SHP77 treated with DMSO at 0.1 percent for 48 hours (cell line): ENCODE measurements around the gene MAB21L3.

ENCODE experiments used
- DNase-seq: peaks from one replicate; lab custom pipeline; 2025; lab: John Stamatoyannopoulos, UW

Gene MAB21L3

GRCh38 chr1:116111524-116112021 lies 374 bp downstream of the MAB21L3 start:
- no peak for DNase-seq

- DNase-seq, result no peak
Observed at GRCh38 chr1:116112388-116113140, 1.4 kb downstream of the MAB21L3 start.

GRCh38 chr1:116113615-116114014 lies 2.4 kb downstream of the MAB21L3 start:
- no peak for DNase-seq

GRCh38 chr1:116115476-116116439 lies 4.6 kb downstream of the MAB21L3 start:
- no peak for DNase-seq

- DNase-seq, result no peak
Observed at GRCh38 chr1:116118471-116118870, 7.3 kb downstream of the MAB21L3 start.

- no peak for DNase-seq
Observed at GRCh38 chr1:116119876-116120275, 8.7 kb downstream of the MAB21L3 start.

- no peak for DNase-seq
Observed at GRCh38 chr1:116122955-116123757, 12.0 kb downstream of the MAB21L3 start.

- no peak for DNase-seq
Observed at GRCh38 chr1:116123837-116124533, 12.8 kb downstream of the MAB21L3 start.

GRCh38 chr1:116125758-116126157 lies 14.6 kb downstream of the MAB21L3 start:
- DNase-seq, result no peak

- DNase-seq, result no peak
Observed at GRCh38 chr1:116126281-116126680, 15.1 kb downstream of the MAB21L3 start.

GRCh38 chr1:116127123-116127847 lies 16.1 kb downstream of the MAB21L3 start:
- no peak for DNase-seq

- DNase-seq, result no peak
Observed at GRCh38 chr1:116127848-116128540, 16.8 kb downstream of the MAB21L3 start.

GRCh38 chr1:116128664-116129063 lies 17.5 kb downstream of the MAB21L3 start:
- no peak for DNase-seq

GRCh38 chr1:116129537-116129936 lies 18.3 kb downstream of the MAB21L3 start:
- DNase-seq, result no peak

- no peak for DNase-seq
Observed at GRCh38 chr1:116130356-116130755, 19.2 kb downstream of the MAB21L3 start.

- no peak for DNase-seq
Observed at GRCh38 chr1:116131170-116131569, 20.0 kb downstream of the MAB21L3 start.

GRCh38 chr1:116131866-116132605 lies 20.8 kb downstream of the MAB21L3 start:
- no peak for DNase-seq

GRCh38 chr1:116133696-116134475 lies 22.7 kb downstream of the MAB21L3 start:
- DNase-seq, result no peak

- no peak for DNase-seq
Observed at GRCh38 chr1:116134476-116134773, 23.2 kb downstream of the MAB21L3 start.
